ENCODE measurements around the gene COBLL1.

DNA sequence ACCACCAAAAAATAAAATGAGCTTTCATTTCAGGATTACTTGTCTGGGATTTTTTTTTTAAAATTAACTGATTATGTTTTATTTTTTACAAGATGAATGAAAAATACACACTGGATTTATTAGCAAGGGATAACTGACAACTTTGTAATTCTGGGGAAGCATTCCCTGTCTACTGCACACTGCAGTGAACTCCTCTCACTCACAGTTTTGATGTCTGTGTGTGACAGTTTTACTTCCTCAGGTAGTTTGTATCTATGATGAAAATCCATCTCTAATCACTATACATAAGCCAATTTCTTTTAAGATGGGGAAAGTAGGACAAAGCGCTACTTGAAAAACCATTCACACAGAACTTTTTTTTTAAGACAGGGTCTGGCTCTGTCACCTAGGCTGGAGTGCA, 94.5 kb downstream of the COBLL1 start:
- TF ChIP-seq, protein P1, sequence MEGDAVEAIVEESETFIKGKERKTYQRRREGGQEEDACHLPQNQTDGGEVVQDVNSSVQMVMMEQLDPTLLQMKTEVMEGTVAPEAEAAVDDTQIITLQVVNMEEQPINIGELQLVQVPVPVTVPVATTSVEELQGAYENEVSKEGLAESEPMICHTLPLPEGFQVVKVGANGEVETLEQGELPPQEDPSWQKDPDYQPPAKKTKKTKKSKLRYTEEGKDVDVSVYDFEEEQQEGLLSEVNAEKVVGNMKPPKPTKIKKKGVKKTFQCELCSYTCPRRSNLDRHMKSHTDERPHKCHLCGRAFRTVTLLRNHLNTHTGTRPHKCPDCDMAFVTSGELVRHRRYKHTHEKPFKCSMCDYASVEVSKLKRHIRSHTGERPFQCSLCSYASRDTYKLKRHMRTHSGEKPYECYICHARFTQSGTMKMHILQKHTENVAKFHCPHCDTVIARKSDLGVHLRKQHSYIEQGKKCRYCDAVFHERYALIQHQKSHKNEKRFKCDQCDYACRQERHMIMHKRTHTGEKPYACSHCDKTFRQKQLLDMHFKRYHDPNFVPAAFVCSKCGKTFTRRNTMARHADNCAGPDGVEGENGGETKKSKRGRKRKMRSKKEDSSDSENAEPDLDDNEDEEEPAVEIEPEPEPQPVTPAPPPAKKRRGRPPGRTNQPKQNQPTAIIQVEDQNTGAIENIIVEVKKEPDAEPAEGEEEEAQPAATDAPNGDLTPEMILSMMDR (IDR thresholded peaks at IDR 0.05): no peak
- no peak for TF ChIP-seq POLR2A (IDR thresholded peaks at IDR 0.05)
